Gastrocnemius medialis (tissue), 4 donors: ENCODE data around the gene GOLPH3.

Experiments used
- POLR2A ChIP-seq, 2 donors: fragments of 450-650 bp; IDR thresholded peaks; one replicate each; pipeline ENCODE4 v1.6.1; 2017; ENCODE audit warnings: antibody characterized with exemption in 2 of 2, mild to moderate bottlenecking in 2 of 2, moderate library complexity in 2 of 2
- TF ChIP-seq, protein P1 (sequence below), 5 experiments: fragments of 450-650 bp in 3 of 5; fragments of 200-600 bp in 2 of 5; sonication (generic) in 2 of 5; IDR thresholded peaks in 4 of 5; conservative IDR thresholded peaks in 1 of 5; 1 replicate in 4 of 5; 2 replicates in 1 of 5; pipeline ENCODE4 v1.5.1; 2016 to 2019; ENCODE audit warnings: antibody characterized with exemption in 5 of 5, mild to moderate bottlenecking in 3 of 5, moderate library complexity in 3 of 5

DNA sequence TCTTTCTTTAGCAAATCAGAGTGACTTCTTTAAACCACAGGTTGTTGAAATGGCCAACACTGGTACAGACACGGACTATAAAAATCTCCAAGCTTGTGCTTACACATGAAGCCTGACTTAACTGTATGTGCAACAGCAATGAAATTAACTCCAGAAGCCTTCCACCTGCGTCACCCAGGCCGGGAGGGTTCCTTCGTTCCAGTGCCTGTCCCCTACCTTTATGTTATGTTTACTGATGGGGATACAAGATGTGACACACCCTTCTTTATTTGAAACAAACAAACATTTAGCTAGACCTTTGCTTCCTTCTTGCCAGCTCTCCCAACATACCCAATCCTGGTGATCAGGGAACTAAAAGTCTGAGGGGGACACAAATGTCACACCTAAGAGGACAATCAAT, 66.0 kb downstream of the GOLPH3 start:
- TF ChIP-seq, protein P1, sequence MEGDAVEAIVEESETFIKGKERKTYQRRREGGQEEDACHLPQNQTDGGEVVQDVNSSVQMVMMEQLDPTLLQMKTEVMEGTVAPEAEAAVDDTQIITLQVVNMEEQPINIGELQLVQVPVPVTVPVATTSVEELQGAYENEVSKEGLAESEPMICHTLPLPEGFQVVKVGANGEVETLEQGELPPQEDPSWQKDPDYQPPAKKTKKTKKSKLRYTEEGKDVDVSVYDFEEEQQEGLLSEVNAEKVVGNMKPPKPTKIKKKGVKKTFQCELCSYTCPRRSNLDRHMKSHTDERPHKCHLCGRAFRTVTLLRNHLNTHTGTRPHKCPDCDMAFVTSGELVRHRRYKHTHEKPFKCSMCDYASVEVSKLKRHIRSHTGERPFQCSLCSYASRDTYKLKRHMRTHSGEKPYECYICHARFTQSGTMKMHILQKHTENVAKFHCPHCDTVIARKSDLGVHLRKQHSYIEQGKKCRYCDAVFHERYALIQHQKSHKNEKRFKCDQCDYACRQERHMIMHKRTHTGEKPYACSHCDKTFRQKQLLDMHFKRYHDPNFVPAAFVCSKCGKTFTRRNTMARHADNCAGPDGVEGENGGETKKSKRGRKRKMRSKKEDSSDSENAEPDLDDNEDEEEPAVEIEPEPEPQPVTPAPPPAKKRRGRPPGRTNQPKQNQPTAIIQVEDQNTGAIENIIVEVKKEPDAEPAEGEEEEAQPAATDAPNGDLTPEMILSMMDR (IDR thresholded peaks at IDR 0.05 in 4 of 5, conservative IDR thresholded peaks at IDR 0.05 in 1 of 5) = no peak
- no peak for TF ChIP-seq POLR2A (IDR thresholded peaks at IDR 0.05)
